Measurements from ENCODE around the gene XCR1.

XCR1 gene

GRCh38 chr3:45975686-45976085 lies 51.6 kb downstream of the XCR1 start:
- no peak overlapping the region for H3K18ac ChIP-seq (ENCODE audit: low read length)
- no peaks in the 10 kb centered on the region for H3K9me3 ChIP-seq (ENCODE audit: insufficient read depth, low read depth, low read length)
- WGBS (ENCODE audit: extremely low coverage, insufficient coverage, insufficient read length) = no CpG with 5 or more reads among the region's 5 CpGs
- no peak overlapping the region for H3K4ac ChIP-seq (ENCODE audit: low read depth, low read length)
- H2AK5ac ChIP-seq (ENCODE audit: low read length) = no peak overlapping the region
- H3K14ac ChIP-seq (ENCODE audit: low read length) = no peak overlapping the region
- no peaks in the 10 kb centered on the region for H3K27me3 ChIP-seq (ENCODE audit: insufficient read depth, low read length)
- DNase-seq = no peak
- no peak overlapping the region for H3K4me2 ChIP-seq (ENCODE audit: low read length)
- no peak overlapping the region for H4K91ac ChIP-seq (ENCODE audit: low read depth, low read length)
- H3K36me3 ChIP-seq (ENCODE audit: control insufficient read depth in 1 of 2, insufficient read depth in 2 of 2, low read length in 2 of 2) = peaks cover 8 to 19% of the 10 kb centered on the region in 2 experiments
- no peak overlapping the region for H3K23ac ChIP-seq (ENCODE audit: low read length)
- H3K79me1 ChIP-seq (ENCODE audit: low read length) = peaks cover 2% of the 10 kb centered on the region
- H2BK5ac ChIP-seq (ENCODE audit: low read depth, low read length, poor library complexity) = no peak overlapping the region
- no peak overlapping the region for H3K9ac ChIP-seq (ENCODE audit: low read length)
- H3K79me2 ChIP-seq (ENCODE audit: control insufficient read depth, insufficient read depth, low read length, poor library complexity) = no peaks in the 10 kb centered on the region
- H3K4me1 ChIP-seq (ENCODE audit: control insufficient read depth in 1 of 2, insufficient read depth in 2 of 2, low read length in 2 of 2) = peaks cover 0 to 2% of the 10 kb centered on the region in 2 experiments
- H4K8ac ChIP-seq (ENCODE audit: low read depth, low read length) = no peak overlapping the region
- H2AFZ ChIP-seq (ENCODE audit: insufficient read depth, low read length, poor library complexity) = no peak overlapping the region
- no peak overlapping the region for H2BK12ac ChIP-seq (ENCODE audit: low read length)
- no peak overlapping the region for H2BK120ac ChIP-seq (ENCODE audit: insufficient read depth, low read length, poor library complexity)
- H3K4me3 ChIP-seq (ENCODE audit: low read depth, low read length) = no peak overlapping the region
- no peak overlapping the region for H4K12ac ChIP-seq (ENCODE audit: low read depth, low read length)
- no peak overlapping the region for H3K27ac ChIP-seq (ENCODE audit: low read depth, low read length)

DNA sequence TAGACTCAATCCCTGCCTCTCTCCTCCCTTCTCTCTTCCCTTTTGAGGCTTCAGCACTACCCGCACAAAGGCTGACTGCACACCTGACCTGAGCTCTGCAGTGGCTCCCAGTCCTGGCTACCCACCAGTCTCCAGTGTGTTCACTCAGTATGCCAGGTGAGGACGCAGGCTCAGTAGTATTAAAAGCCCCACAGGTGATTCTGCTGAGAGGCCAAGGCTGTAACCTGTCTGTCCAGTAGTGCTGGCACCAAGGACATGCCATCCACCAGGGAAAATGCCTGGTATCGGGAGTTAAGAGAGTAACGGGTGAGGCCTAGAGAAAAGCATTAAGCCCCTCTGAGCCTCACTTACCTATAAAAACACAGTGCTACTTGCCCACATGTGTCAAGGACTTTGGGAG lies 52.6 kb downstream of the XCR1 start:
- Histone ChIP-seq H3K18ac (ENCODE audit: low read length) (no peak overlapping the region), H3K14ac (ENCODE audit: low read length) (no peak overlapping the region), H2BK120ac (ENCODE audit: insufficient read depth, low read length, poor library complexity) (no peak overlapping the region), H2BK5ac (ENCODE audit: low read depth, low read length, poor library complexity) (no peak overlapping the region), H2BK12ac (ENCODE audit: low read length) (no peak overlapping the region), H4K91ac (ENCODE audit: low read depth, low read length) (no peak overlapping the region), H3K4me2 (ENCODE audit: low read length) (no peak overlapping the region), H4K12ac (ENCODE audit: low read depth, low read length) (no peak overlapping the region), H3K4me1 (ENCODE audit: control insufficient read depth in 1 of 2, insufficient read depth in 2 of 2, low read length in 2 of 2) (peaks cover 0 to 2% of the 10 kb centered on the region in 2 experiments), H3K9ac (ENCODE audit: low read length) (no peak overlapping the region), H3K36me3 (ENCODE audit: control insufficient read depth in 1 of 2, insufficient read depth in 2 of 2, low read length in 2 of 2) (peaks cover 8 to 20% of the 10 kb centered on the region in 2 experiments), H3K27ac (ENCODE audit: low read depth, low read length) (no peak overlapping the region), H4K8ac (ENCODE audit: low read depth, low read length) (no peak overlapping the region), H2AFZ (ENCODE audit: insufficient read depth, low read length, poor library complexity) (no peak overlapping the region), H3K23ac (ENCODE audit: low read length) (no peak overlapping the region), H3K4me3 (ENCODE audit: low read depth, low read length) (no peak overlapping the region), H3K4ac (ENCODE audit: low read depth, low read length) (no peak overlapping the region), H3K9me3 (ENCODE audit: insufficient read depth, low read depth, low read length) (no peaks in the 10 kb centered on the region), H3K79me2 (ENCODE audit: control insufficient read depth, insufficient read depth, low read length, poor library complexity) (no peaks in the 10 kb centered on the region), H3K79me1 (ENCODE audit: low read length) (peaks cover 2% of the 10 kb centered on the region), H2AK5ac (ENCODE audit: low read length) (no peak overlapping the region), H3K27me3 (ENCODE audit: insufficient read depth, low read length) (no peaks in the 10 kb centered on the region)
- WGBS (ENCODE audit: extremely low coverage, insufficient coverage, insufficient read length) = no CpG with 5 or more reads among the region's 4 CpGs
- DNase-seq = no peak

DNA sequence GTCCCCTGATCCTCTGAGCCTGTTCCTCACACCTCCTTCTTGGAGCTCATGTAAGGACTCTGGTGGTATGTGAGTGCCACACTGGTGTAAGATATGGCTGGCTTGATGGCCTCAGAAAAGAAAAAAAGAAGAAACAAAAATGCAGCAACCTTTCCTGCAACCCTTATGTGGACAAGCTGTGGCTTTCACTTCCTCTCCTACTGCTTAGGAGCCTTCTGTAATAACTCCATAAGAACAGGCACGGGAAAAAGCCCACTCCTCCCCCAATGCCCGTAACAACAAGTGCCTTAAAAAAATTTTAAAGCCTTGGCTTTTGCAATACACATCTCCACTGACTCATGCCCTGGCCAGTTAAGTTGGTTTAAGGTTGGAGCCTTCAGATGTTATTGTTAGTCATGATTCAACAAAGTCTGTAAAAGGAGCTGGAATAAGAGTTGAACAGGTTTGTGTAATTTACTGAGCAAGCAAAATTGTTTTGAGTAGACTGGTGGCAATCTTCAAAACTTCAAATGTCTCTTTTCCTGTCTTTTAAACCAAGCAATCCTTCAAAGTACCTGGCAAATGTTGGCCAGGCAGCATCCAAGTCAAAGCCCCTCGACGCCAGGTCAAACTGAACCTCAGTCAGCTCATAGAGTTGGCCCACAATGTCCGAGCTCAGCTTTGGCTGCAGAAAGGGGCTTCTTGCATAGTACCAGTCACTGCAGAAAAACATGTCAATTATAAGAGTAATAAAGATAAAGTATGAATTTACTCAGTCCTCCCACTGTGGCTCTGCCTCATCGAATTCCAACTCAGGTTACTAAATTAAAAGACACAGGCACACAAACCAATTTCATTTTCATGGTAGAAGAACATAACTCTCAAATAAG lies 54.5 kb downstream of the XCR1 start:
- no peak overlapping the region for H4K8ac ChIP-seq (ENCODE audit: low read depth, low read length)
- no CpG with 5 or more reads among the region's 6 CpGs for WGBS (ENCODE audit: extremely low coverage, insufficient coverage, insufficient read length)
- no peak overlapping the region for H2AK5ac ChIP-seq (ENCODE audit: low read length)
- H4K12ac ChIP-seq (ENCODE audit: low read depth, low read length) = no peak overlapping the region
- no peak overlapping the region for H3K18ac ChIP-seq (ENCODE audit: low read length)
- H3K9me3 ChIP-seq (ENCODE audit: insufficient read depth, low read depth, low read length) = no peaks in the 10 kb centered on the region
- H3K4me1 ChIP-seq (ENCODE audit: control insufficient read depth in 1 of 2, insufficient read depth in 2 of 2, low read length in 2 of 2) = peaks cover 8 to 10% of the 10 kb centered on the region in 2 experiments
- H3K9ac ChIP-seq (ENCODE audit: low read length) = no peak overlapping the region
- no peaks in the 10 kb centered on the region for H3K27me3 ChIP-seq (ENCODE audit: insufficient read depth, low read length)
- no peak overlapping the region for H2BK5ac ChIP-seq (ENCODE audit: low read depth, low read length, poor library complexity)
- no peak overlapping the region for H2AFZ ChIP-seq (ENCODE audit: insufficient read depth, low read length, poor library complexity)
- H3K27ac ChIP-seq (ENCODE audit: low read depth, low read length) = peak overlapping the region; percentile 33
- H3K4ac ChIP-seq (ENCODE audit: low read depth, low read length) = no peak overlapping the region
- no peak overlapping the region for H4K91ac ChIP-seq (ENCODE audit: low read depth, low read length)
- H3K4me2 ChIP-seq (ENCODE audit: low read length) = no peak overlapping the region
- no peak overlapping the region for H3K4me3 ChIP-seq (ENCODE audit: low read depth, low read length)
- peak overlapping the region; percentile 30 for H2BK12ac ChIP-seq (ENCODE audit: low read length)
- peaks cover 11 to 17% of the 10 kb centered on the region in 2 experiments for H3K36me3 ChIP-seq (ENCODE audit: control insufficient read depth in 1 of 2, insufficient read depth in 2 of 2, low read length in 2 of 2)
- H3K14ac ChIP-seq (ENCODE audit: low read length) = no peak overlapping the region
- H3K79me2 ChIP-seq (ENCODE audit: control insufficient read depth, insufficient read depth, low read length, poor library complexity) = peaks cover 2% of the 10 kb centered on the region
- H3K23ac ChIP-seq (ENCODE audit: low read length) = no peak overlapping the region
- H2BK120ac ChIP-seq (ENCODE audit: insufficient read depth, low read length, poor library complexity) = peak overlapping the region; percentile 11
- peaks cover 13% of the 10 kb centered on the region for H3K79me1 ChIP-seq (ENCODE audit: low read length)
- peak; percentile 87 to 93 for DNase-seq

DNA sequence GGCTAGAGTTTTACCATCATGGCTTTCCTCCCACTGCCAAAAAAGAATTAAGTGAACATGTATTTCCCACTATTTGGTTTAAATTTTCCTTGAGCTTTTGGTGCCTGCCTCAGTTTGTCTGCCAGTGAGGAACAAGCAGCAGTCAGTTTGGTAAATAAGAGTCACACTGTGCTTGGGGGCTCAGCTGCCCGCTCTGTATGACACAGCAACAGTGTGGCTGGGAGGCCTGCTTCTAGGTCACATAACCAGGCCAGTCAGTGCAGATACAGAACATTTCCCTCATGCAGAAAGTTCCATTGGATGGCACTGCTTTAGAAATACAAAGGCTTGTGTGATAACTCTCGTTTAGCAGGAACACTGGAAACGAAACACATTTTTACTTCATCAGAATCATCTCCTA lies 57.3 kb downstream of the XCR1 start:
- WGBS (ENCODE audit: extremely low coverage, insufficient coverage, insufficient read length) = no CpG with 5 or more reads among the region's 3 CpGs
- Histone ChIP-seq H2BK5ac (ENCODE audit: low read depth, low read length, poor library complexity) (no peak overlapping the region), H3K23ac (ENCODE audit: low read length) (no peak overlapping the region)

More for the DNA sequence above, 57.3 kb downstream of the XCR1 start:
- H3K27ac ChIP-seq (ENCODE audit: low read depth, low read length) = no peak overlapping the region
- peaks cover 2% of the 10 kb centered on the region for H3K79me2 ChIP-seq (ENCODE audit: control insufficient read depth, insufficient read depth, low read length, poor library complexity)
- H3K4me3 ChIP-seq (ENCODE audit: low read depth, low read length) = no peak overlapping the region
- H4K12ac ChIP-seq (ENCODE audit: low read depth, low read length) = no peak overlapping the region
- H3K36me3 ChIP-seq (ENCODE audit: control insufficient read depth in 1 of 2, insufficient read depth in 2 of 2, low read length in 2 of 2) = peaks cover 28 to 30% of the 10 kb centered on the region in 2 experiments
- H2BK120ac ChIP-seq (ENCODE audit: insufficient read depth, low read length, poor library complexity) = no peak overlapping the region
- no peak overlapping the region for H2AK5ac ChIP-seq (ENCODE audit: low read length)
- peaks cover 21% of the 10 kb centered on the region for H3K79me1 ChIP-seq (ENCODE audit: low read length)
- H3K14ac ChIP-seq (ENCODE audit: low read length) = no peak overlapping the region
- no peak overlapping the region for H3K4me2 ChIP-seq (ENCODE audit: low read length)
- no peaks in the 10 kb centered on the region for H3K9me3 ChIP-seq (ENCODE audit: insufficient read depth, low read depth, low read length)
- H2BK12ac ChIP-seq (ENCODE audit: low read length) = no peak overlapping the region
- no peak overlapping the region for H4K8ac ChIP-seq (ENCODE audit: low read depth, low read length)
- H2AFZ ChIP-seq (ENCODE audit: insufficient read depth, low read length, poor library complexity) = no peak overlapping the region
- no peak overlapping the region for H3K18ac ChIP-seq (ENCODE audit: low read length)
- no peak for DNase-seq
- H3K27me3 ChIP-seq (ENCODE audit: insufficient read depth, low read length) = no peaks in the 10 kb centered on the region
- no peak overlapping the region for H3K9ac ChIP-seq (ENCODE audit: low read length)
- H3K4ac ChIP-seq (ENCODE audit: low read depth, low read length) = no peak overlapping the region
- H4K91ac ChIP-seq (ENCODE audit: low read depth, low read length) = no peak overlapping the region
- peaks cover 13 to 19% of the 10 kb centered on the region in 2 experiments for H3K4me1 ChIP-seq (ENCODE audit: control insufficient read depth in 1 of 2, insufficient read depth in 2 of 2, low read length in 2 of 2)
